Caco-2 (cell line): Measurements from ENCODE around the gene CCNJL. TPM values are rescaled to one million over a fixed set of nuclear protein-coding genes. Genes with fewer than 3 reads are reported as not detected.

Experiments
- BruUV-seq: library from RNA; stranded (reverse); fragments of 400-500 nt; replicated peaks from 2 replicates; lab custom pipeline; 2021; lab: Mats Ljungman, UMichigan
- CTCF ChIA-PET: fragments of 300-600 bp; sonication (Branson Sonifier 250); formaldehyde crosslinking; loops from one replicate; lab custom pipeline; 2022; ENCODE audit warnings: antibody characterized with exemption; lab: Charles Lee
- POLR2A ChIA-PET: fragments of 300-600 bp; sonication (Branson Sonifier 250); formaldehyde crosslinking; loops from one replicate; lab custom pipeline; 2022; ENCODE audit warnings: antibody characterized with exemption; lab: Charles Lee
- DNase-seq, 2 experiments: peaks; one replicate each; pipeline versions ENCODE4 v3.0.0 to v3.0.0-alpha.2; 2020 to 2022
- H3K27me3 ChIP-seq: replicated peaks from 2 replicates; pipeline ENCODE4 v1.6.0; 2011; ENCODE audit warnings: low read length; ENCODE audit not compliant: control insufficient read depth, insufficient read depth
- H3K36me3 ChIP-seq: 2 replicates; pipeline ENCODE4 v1.5.1; 2011; ENCODE audit warnings: low read length; ENCODE audit not compliant: control insufficient read depth, insufficient read depth
- H3K4me1 ChIP-seq: fragments of 250-450 bp; sonication (Bioruptor Pico); 2 replicates; pipeline ENCODE4 v1.5.1; 2020; ENCODE audit warnings: mild to moderate bottlenecking
- H3K4me3 ChIP-seq: 2 replicates; pipeline ENCODE4 v1.5.1; 2011; ENCODE audit warnings: low read depth, mild to moderate bottlenecking, control low read depth, low read length
- H3K9me3 ChIP-seq: fragments of 250-450 bp; sonication (Bioruptor Pico); 2 replicates; pipeline ENCODE4 v1.5.1; 2020; ENCODE audit warnings: mild to moderate bottlenecking, moderate library complexity
- H3K27ac Mint-ChIP-seq: one replicate; pipeline ENCODE4 v1.8.0; 2022; ENCODE audit warnings: mixed read lengths; ENCODE audit not compliant: unreplicated experiment
- H3K27me3 Mint-ChIP-seq: one replicate; pipeline ENCODE4 v1.8.0; 2022; ENCODE audit warnings: mixed read lengths; ENCODE audit not compliant: insufficient read depth, unreplicated experiment
- H3K36me3 Mint-ChIP-seq: one replicate; pipeline ENCODE4 v1.8.0; 2022; ENCODE audit warnings: mild to moderate bottlenecking, mixed read lengths; ENCODE audit not compliant: insufficient read depth, unreplicated experiment
- H3K4me1 Mint-ChIP-seq: one replicate; pipeline ENCODE4 v1.8.0; 2022; ENCODE audit warnings: low read depth, mixed read lengths; ENCODE audit not compliant: unreplicated experiment
- H3K4me3 Mint-ChIP-seq: one replicate; pipeline ENCODE4 v1.8.0; 2022; ENCODE audit warnings: mild to moderate bottlenecking, moderate library complexity, mixed read lengths; ENCODE audit not compliant: unreplicated experiment
- H3K9me3 Mint-ChIP-seq: one replicate; pipeline ENCODE4 v1.8.0; 2022; ENCODE audit warnings: mixed read lengths; ENCODE audit not compliant: unreplicated experiment
- intact Hi-C: fragments of 100-400 bp; cut with micrococcal nuclease; formaldehyde crosslinking; loops from one replicate; pipeline ENCODE4 v1.10.0; 2022; ENCODE audit not compliant: unreplicated experiment
- total RNA-seq: library from RNA; stranded (reverse); gene quantifications from 2 replicates; pipeline ENCODE4 v1.2.3, GENCODE V29; 2022
- TF ChIP-seq, protein P1 (sequence below), 2 experiments: fragments of 200-600 bp in 1 of 2; IDR thresholded peaks; 1 replicate in 1 of 2; 2 replicates in 1 of 2; pipeline versions ENCODE4 v1.5.1 to v1.8.0; 2011 to 2022; ENCODE audit warnings: antibody characterized with exemption in 1 of 2, control low read depth in 1 of 2, inconsistent platforms in 1 of 2, low read depth in 1 of 2, low read length in 1 of 2, mild to moderate bottlenecking in 1 of 2, moderate library complexity in 1 of 2; ENCODE audit not compliant: insufficient read depth in 1 of 2, severe bottlenecking in 1 of 2, unreplicated experiment in 1 of 2

CCNJL gene
- total RNA-seq, 1 experiment from 2014 or later, result 17.4 TPM

DNA sequence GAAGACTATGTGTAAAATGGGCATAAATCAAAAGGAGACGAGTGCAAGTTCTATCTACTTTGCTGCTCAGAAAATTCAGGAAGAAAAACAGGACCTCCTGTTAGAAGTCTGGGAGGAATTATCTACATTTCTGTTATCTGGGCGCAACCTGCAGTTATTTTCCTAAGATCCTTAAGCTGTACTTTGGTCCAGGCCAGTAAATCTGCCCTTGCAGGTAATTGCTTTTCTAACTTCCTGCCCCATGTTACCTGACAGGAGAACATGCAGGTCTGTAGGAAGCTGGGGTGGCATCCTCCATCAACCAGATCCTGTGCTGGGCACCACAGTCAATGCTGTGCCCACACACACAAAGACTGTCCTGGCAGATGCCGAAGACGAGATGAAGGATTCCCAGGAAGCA lies 5.7 kb downstream of the CCNJL start:
- intact Hi-C loops, result no loop called here
- CTCF ChIA-PET, result interaction anchor here (0.6 kb wide), 1 partner anchor 45 kb away, joined by 4 read pairs; no protein-coding TSS in a partner anchor
- BruUV-seq, result no TSS peak

DNA sequence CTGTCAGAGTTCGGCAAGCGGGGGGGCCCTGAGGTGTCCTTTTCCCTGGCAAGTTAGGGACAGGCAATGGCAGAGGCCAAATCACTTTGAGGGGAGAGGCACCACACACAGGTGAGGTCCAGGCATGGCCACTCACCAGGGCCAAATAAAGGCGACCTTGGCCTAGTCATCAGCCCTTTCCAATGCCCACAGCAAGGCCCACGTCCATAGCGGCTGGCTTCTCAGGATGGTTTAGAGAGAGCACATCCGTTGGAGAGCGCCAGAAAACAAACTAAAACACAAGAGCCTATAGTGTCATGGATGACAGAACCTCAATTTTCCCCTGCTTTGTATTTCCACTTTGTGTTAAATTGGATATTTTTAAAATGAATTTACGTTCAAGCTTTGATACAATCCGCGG lies 7.0 kb downstream of the CCNJL start:
- POLR2A ChIA-PET, result no interaction called here
- Histone ChIP-seq H3K27me3 (no peaks in the 10 kb centered on the region), H3K4me3 (no peak overlapping the region), H3K36me3 (peaks cover 2% of the 10 kb centered on the region; the same call in 1 of the 2 replicates), H3K9me3 (no peaks in the 10 kb centered on the region), H3K4me1 (peaks cover 39% of the 10 kb centered on the region)
- intact Hi-C loops, result no loop called here
- H3K4me1 Mint-ChIP-seq, result peaks cover 27% of the 10 kb centered on the region
- no peak for DNase-seq
- no peak overlapping the region for H3K4me3 Mint-ChIP-seq
- no peaks in the 10 kb centered on the region for H3K27me3 Mint-ChIP-seq
- TF ChIP-seq, protein P1, sequence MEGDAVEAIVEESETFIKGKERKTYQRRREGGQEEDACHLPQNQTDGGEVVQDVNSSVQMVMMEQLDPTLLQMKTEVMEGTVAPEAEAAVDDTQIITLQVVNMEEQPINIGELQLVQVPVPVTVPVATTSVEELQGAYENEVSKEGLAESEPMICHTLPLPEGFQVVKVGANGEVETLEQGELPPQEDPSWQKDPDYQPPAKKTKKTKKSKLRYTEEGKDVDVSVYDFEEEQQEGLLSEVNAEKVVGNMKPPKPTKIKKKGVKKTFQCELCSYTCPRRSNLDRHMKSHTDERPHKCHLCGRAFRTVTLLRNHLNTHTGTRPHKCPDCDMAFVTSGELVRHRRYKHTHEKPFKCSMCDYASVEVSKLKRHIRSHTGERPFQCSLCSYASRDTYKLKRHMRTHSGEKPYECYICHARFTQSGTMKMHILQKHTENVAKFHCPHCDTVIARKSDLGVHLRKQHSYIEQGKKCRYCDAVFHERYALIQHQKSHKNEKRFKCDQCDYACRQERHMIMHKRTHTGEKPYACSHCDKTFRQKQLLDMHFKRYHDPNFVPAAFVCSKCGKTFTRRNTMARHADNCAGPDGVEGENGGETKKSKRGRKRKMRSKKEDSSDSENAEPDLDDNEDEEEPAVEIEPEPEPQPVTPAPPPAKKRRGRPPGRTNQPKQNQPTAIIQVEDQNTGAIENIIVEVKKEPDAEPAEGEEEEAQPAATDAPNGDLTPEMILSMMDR (IDR thresholded peaks at IDR 0.05; ENCODE audit: insufficient read depth in 1 of 2, low read depth in 1 of 2, low read length in 1 of 2, severe bottlenecking in 1 of 2, unreplicated experiment in 1 of 2), result no peak
- CTCF ChIA-PET, result no interaction called here
- peak overlapping the region; percentile 17 for H3K27ac Mint-ChIP-seq
- no peaks in the 10 kb centered on the region for H3K9me3 Mint-ChIP-seq
- no TSS peak for BruUV-seq
- peaks cover 21% of the 10 kb centered on the region for H3K36me3 Mint-ChIP-seq

More for the DNA sequence above, 5.7 kb downstream of the CCNJL start:
- Mint-ChIP-seq H3K27ac (peak overlapping the region; percentile 63), H3K9me3 (no peaks in the 10 kb centered on the region), H3K4me1 (peaks cover 33% of the 10 kb centered on the region), H3K27me3 (no peaks in the 10 kb centered on the region), H3K36me3 (peaks cover 14% of the 10 kb centered on the region), H3K4me3 (peak overlapping the region; percentile 16)
- Histone ChIP-seq H3K9me3 (no peaks in the 10 kb centered on the region), H3K27me3 (no peaks in the 10 kb centered on the region), H3K4me3 (no peak overlapping the region), H3K36me3 (peaks cover 2% of the 10 kb centered on the region; the same call in 1 of the 2 replicates), H3K4me1 (peaks cover 39% of the 10 kb centered on the region)
- DNase-seq, result no peak
- POLR2A ChIA-PET, result no interaction called here
- TF ChIP-seq, protein P1 (IDR thresholded peaks at IDR 0.05; ENCODE audit: insufficient read depth in 1 of 2, low read depth in 1 of 2, low read length in 1 of 2, severe bottlenecking in 1 of 2, unreplicated experiment in 1 of 2), result no peak

DNA sequence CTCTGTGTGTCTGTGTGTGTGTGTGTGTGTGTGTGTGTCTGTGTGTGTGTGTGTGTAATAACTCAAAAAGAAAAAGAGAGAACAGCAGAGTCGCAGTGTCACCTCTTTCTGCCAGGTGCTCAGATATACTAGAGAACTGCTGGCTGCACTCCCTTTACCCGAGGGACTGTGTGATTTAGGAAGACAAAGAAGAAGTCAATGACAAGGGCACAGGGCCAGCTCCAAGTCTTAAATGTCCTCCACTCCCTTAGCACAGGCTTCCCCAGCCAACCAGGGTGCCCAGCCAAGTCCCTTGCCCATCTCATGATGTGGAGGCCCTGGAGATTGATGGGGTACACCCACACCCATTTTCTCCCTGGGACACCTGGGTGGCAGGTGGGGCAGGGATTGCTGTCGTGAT lies 8.7 kb downstream of the CCNJL start:
- no TSS peak for BruUV-seq
- H3K27me3 ChIP-seq, result no peaks in the 10 kb centered on the region
- peaks cover 22% of the 10 kb centered on the region for H3K36me3 Mint-ChIP-seq
- peaks cover 24% of the 10 kb centered on the region for H3K4me1 Mint-ChIP-seq
- H3K36me3 ChIP-seq, result peaks cover 2% of the 10 kb centered on the region; the same call in 1 of the 2 replicates
- ChIA-PET POLR2A (no interaction called here), CTCF (interaction anchor here (1.2 kb wide), 1 partner anchor 42 kb away, joined by 4 read pairs; no protein-coding TSS in a partner anchor)
- no peaks in the 10 kb centered on the region for H3K9me3 Mint-ChIP-seq
- no peak overlapping the region for H3K4me3 ChIP-seq
- no peaks in the 10 kb centered on the region for H3K9me3 ChIP-seq
- no peak overlapping the region for H3K4me3 Mint-ChIP-seq
- no peaks in the 10 kb centered on the region for H3K27me3 Mint-ChIP-seq
- intact Hi-C loops, result no loop called here
- TF ChIP-seq, protein P1 (IDR thresholded peaks at IDR 0.05; ENCODE audit: insufficient read depth in 1 of 2, low read depth in 1 of 2, low read length in 1 of 2, severe bottlenecking in 1 of 2, unreplicated experiment in 1 of 2), result no peak
- H3K27ac Mint-ChIP-seq, result no peak overlapping the region
- DNase-seq, result no peak
- H3K4me1 ChIP-seq, result peaks cover 39% of the 10 kb centered on the region
